H9 (cell line): Measurements from ENCODE around the gene CYS1. TPM values are rescaled to one million over a fixed set of nuclear protein-coding genes. Genes with fewer than 3 reads are reported as not detected.

Source experiments
- DNase-seq: peaks from one replicate; pipeline ENCODE4 v3.0.0-alpha.2; 2017
- H2AFZ ChIP-seq: one replicate; pipeline ENCODE4 v1.6.1; 2013; ENCODE audit warnings: mild to moderate bottlenecking, low read length, control low read depth, moderate library complexity
- H2AK5ac ChIP-seq: 2 replicates; pipeline ENCODE4 v1.6.1; 2013; ENCODE audit warnings: low read length, control low read depth, mixed read lengths; ENCODE audit not compliant: insufficient read length
- H2BK120ac ChIP-seq: one replicate; pipeline ENCODE4 v1.6.1; 2013; ENCODE audit warnings: low read depth, mild to moderate bottlenecking, low read length, control low read depth, inconsistent platforms; ENCODE audit not compliant: poor library complexity, severe bottlenecking
- H2BK12ac ChIP-seq: 2 replicates; pipeline ENCODE4 v1.6.1; 2013; ENCODE audit warnings: low read length, control low read depth, mixed read lengths, low read depth; ENCODE audit not compliant: insufficient read length
- H2BK15ac ChIP-seq: 2 replicates; pipeline ENCODE4 v1.6.1; 2013; ENCODE audit warnings: low read depth, low read length, control low read depth
- H2BK20ac ChIP-seq: one replicate; pipeline ENCODE4 v1.6.1; 2013; ENCODE audit warnings: low read depth, mild to moderate bottlenecking, low read length, control low read depth, inconsistent platforms; ENCODE audit not compliant: poor library complexity, severe bottlenecking
- H2BK5ac ChIP-seq: 2 replicates; pipeline ENCODE4 v1.6.1; 2013; ENCODE audit warnings: low read length, control low read depth, mixed read lengths; ENCODE audit not compliant: insufficient read length
- H3K14ac ChIP-seq: 2 replicates; pipeline ENCODE4 v1.6.1; 2013; ENCODE audit warnings: low read length, control low read depth; ENCODE audit not compliant: insufficient read depth
- H3K18ac ChIP-seq: 2 replicates; pipeline ENCODE4 v1.6.1; 2013; ENCODE audit warnings: low read depth, mild to moderate bottlenecking, mixed read lengths, low read length, control low read depth; ENCODE audit not compliant: insufficient read length
- H3K23ac ChIP-seq: 2 replicates; pipeline ENCODE4 v1.6.1; 2013; ENCODE audit warnings: low read length, control low read depth, mixed read lengths, low read depth; ENCODE audit not compliant: insufficient read length
- H3K23me2 ChIP-seq: 2 replicates; pipeline ENCODE4 v1.6.1; 2013; ENCODE audit warnings: low read depth, mild to moderate bottlenecking, mixed read lengths, low read length, control low read depth; ENCODE audit not compliant: insufficient read length, poor library complexity, severe bottlenecking
- H3K27ac ChIP-seq: 2 replicates; pipeline ENCODE4 v1.5.1; 2013; ENCODE audit warnings: low read length, control low read depth, mixed read lengths, low read depth; ENCODE audit not compliant: insufficient read length
- H3K27me3 ChIP-seq: 2 replicates; pipeline ENCODE4 v1.6.1; 2013; ENCODE audit warnings: low read length, control low read depth, inconsistent platforms; ENCODE audit not compliant: insufficient read depth
- H3K4ac ChIP-seq: 2 replicates; pipeline ENCODE4 v1.6.1; 2013; ENCODE audit warnings: low read depth, mild to moderate bottlenecking, control low read depth, inconsistent platforms, low read length, moderate library complexity
- H3K4me1 ChIP-seq: 2 replicates; pipeline ENCODE4 v1.6.1; 2013; ENCODE audit warnings: low read length, control low read depth, inconsistent platforms; ENCODE audit not compliant: insufficient read depth
- H3K4me2 ChIP-seq: 2 replicates; pipeline ENCODE4 v1.6.1; 2013; ENCODE audit warnings: low read length, control low read depth, mixed read lengths; ENCODE audit not compliant: insufficient read length, insufficient read depth
- H3K56ac ChIP-seq: 2 replicates; pipeline ENCODE4 v1.6.1; 2013; ENCODE audit warnings: low read depth, mild to moderate bottlenecking, mixed read lengths, low read length, control low read depth; ENCODE audit not compliant: insufficient read length
- H3K79me1 ChIP-seq: 2 replicates; pipeline ENCODE4 v1.6.1; 2013; ENCODE audit warnings: low read depth, mild to moderate bottlenecking, moderate library complexity, low read length, control low read depth, inconsistent platforms; ENCODE audit not compliant: insufficient read depth, poor library complexity, severe bottlenecking
- H3K79me2 ChIP-seq: 2 replicates; pipeline ENCODE4 v1.6.1; 2013; ENCODE audit warnings: low read length, control low read depth, inconsistent platforms; ENCODE audit not compliant: insufficient read depth
- H3K9ac ChIP-seq: 2 replicates; pipeline ENCODE4 v1.6.1; 2013; ENCODE audit warnings: low read length, control low read depth, mixed read lengths; ENCODE audit not compliant: insufficient read length; ENCODE audit errors: extremely low read depth
- H3K9me3 ChIP-seq: one replicate; pipeline ENCODE4 v1.6.1; 2013; ENCODE audit warnings: low read depth, low read length, inconsistent platforms; ENCODE audit not compliant: control insufficient read depth
- H3T11ph ChIP-seq: one replicate; pipeline ENCODE4 v1.6.1; 2013; ENCODE audit warnings: mild to moderate bottlenecking, low read length, control low read depth, inconsistent platforms
- H4K20me1 ChIP-seq: one replicate; pipeline ENCODE4 v1.6.1; 2013; ENCODE audit not compliant: control insufficient read depth, insufficient read length, insufficient read depth
- H4K5ac ChIP-seq: 2 replicates; pipeline ENCODE4 v1.6.1; 2013; ENCODE audit warnings: low read depth, mild to moderate bottlenecking, mixed read lengths, low read length, control low read depth; ENCODE audit not compliant: insufficient read length
- H4K8ac ChIP-seq: replicated peaks from 2 replicates; pipeline ENCODE4 v1.6.1; 2013; ENCODE audit warnings: low read length, control low read depth, mixed read lengths, low read depth; ENCODE audit not compliant: insufficient read length
- H4K91ac ChIP-seq: 2 replicates; pipeline ENCODE4 v1.6.1; 2013; ENCODE audit warnings: low read depth, mild to moderate bottlenecking, moderate library complexity, mixed read lengths, low read length, control low read depth; ENCODE audit not compliant: insufficient read length
- H3K27ac Mint-ChIP-seq, 3 experiments: 2 replicates in 2 of 3; 3 replicates in 1 of 3; pipeline ENCODE4 v1.8.0; 2020 to 2021; ENCODE audit warnings: mixed read lengths in 3 of 3, mild to moderate bottlenecking in 1 of 3, moderate library complexity in 1 of 3
- H3K27me3 Mint-ChIP-seq: 2 replicates; pipeline ENCODE4 v1.8.0; 2021; ENCODE audit warnings: low read depth, mild to moderate bottlenecking, moderate library complexity, mixed read lengths
- H3K36me3 Mint-ChIP-seq, 3 experiments: 2 replicates in 2 of 3; 3 replicates in 1 of 3; pipeline ENCODE4 v1.8.0; 2020 to 2021; ENCODE audit warnings: low read depth in 3 of 3, mixed read lengths in 3 of 3; ENCODE audit not compliant: insufficient read depth in 1 of 3
- H3K4me1 Mint-ChIP-seq, 2 experiments: 2 replicates each; pipeline ENCODE4 v1.8.0; 2020; ENCODE audit warnings: mixed read lengths in 2 of 2
- H3K4me3 Mint-ChIP-seq, 2 experiments: 2 replicates in 1 of 2; 3 replicates in 1 of 2; pipeline ENCODE4 v1.8.0; 2020 to 2021; ENCODE audit warnings: mild to moderate bottlenecking in 2 of 2, mixed read lengths in 2 of 2, moderate library complexity in 1 of 2
- H3K9me3 Mint-ChIP-seq, 2 experiments: 2 replicates in 1 of 2; 3 replicates in 1 of 2; pipeline ENCODE4 v1.8.0; 2020; ENCODE audit warnings: mild to moderate bottlenecking in 2 of 2, mixed read lengths in 2 of 2, moderate library complexity in 1 of 2
- CTCF ChIP-seq: fragments of 200-600 bp; sonication (generic); conservative IDR thresholded peaks from 3 replicates; pipeline ENCODE4 v1.8.0; 2021; ENCODE audit warnings: antibody characterized with exemption, mild to moderate bottlenecking
- WGBS: extraction: QIAGEN DNeasy Blood & Tissue Kit; methylation state at CpG from one replicate; pipeline ENCODE4 v1.1.7; 2013; ENCODE audit warnings: missing lambda C conversion rate, low lambda C conversion rate, mixed read lengths; ENCODE audit not compliant: insufficient read length; ENCODE audit errors: extremely low coverage; 5-methylcytosine and 5-hydroxymethylcytosine counted together
- total RNA-seq: library from RNA; stranded (reverse); gene quantifications from 2 replicates; pipeline ENCODE4 v1.2.1, GENCODE V29; 2021

Gene CYS1
- total RNA-seq, 1 experiment from 2014 or later, result 0.35 TPM

GRCh38 chr2:10079266-10079869 lies 843 bp downstream of the CYS1 start:
- Histone ChIP-seq H3K23me2 (peaks cover 8% of the 10 kb centered on the region), H2BK20ac (no peak overlapping the region), H3T11ph (no peak overlapping the region), H4K91ac (no peak overlapping the region), H2BK12ac (no peak overlapping the region), H3K4me1 (no peaks in the 10 kb centered on the region; the same call in 1 of the 2 replicates), H4K5ac (no peak overlapping the region), H3K14ac (no peak overlapping the region), H3K79me1 (no peaks in the 10 kb centered on the region), H3K27ac (no peak overlapping the region), H3K4me2 (peak overlapping the region; percentile 15), H3K79me2 (no peaks in the 10 kb centered on the region), H3K9ac (no peak overlapping the region), H2AFZ (no peak overlapping the region), H2BK15ac (no peak overlapping the region), H2AK5ac (no peak overlapping the region), H3K27me3 (peaks cover 9% of the 10 kb centered on the region; the same call in 1 of the 2 replicates), H4K20me1 (no peaks in the 10 kb centered on the region), H3K4ac (no peak overlapping the region), H3K56ac (no peak overlapping the region), H3K23ac (no peak overlapping the region), H3K9me3 (no peaks in the 10 kb centered on the region), H2BK120ac (no peak overlapping the region), H3K18ac (no peak overlapping the region), H4K8ac (no peak overlapping the region), H2BK5ac (no peak overlapping the region)
- no peaks in the 10 kb centered on the region; a peak in 1 of 7 replicates for H3K36me3 Mint-ChIP-seq
- TF ChIP-seq CTCF, result no peak
- peaks cover 87% of the 10 kb centered on the region for H3K27me3 Mint-ChIP-seq
- no CpG with 5 or more reads among the region's 53 CpGs for WGBS
- H3K27ac Mint-ChIP-seq, result no peak overlapping the region
- H3K4me3 Mint-ChIP-seq, result peak overlapping the region; percentile 58 to 82
- no peaks in the 10 kb centered on the region for H3K9me3 Mint-ChIP-seq
- H3K4me1 Mint-ChIP-seq, result peaks cover 7 to 27% of the 10 kb centered on the region in 2 experiments
- DNase-seq, result peak; percentile 47
